Astrocyte (in vitro differentiated cells and primary cell): ENCODE measurements around the gene SBNO2. TPM values are rescaled to one million over a fixed set of nuclear protein-coding genes. Genes with fewer than 3 reads are reported as not detected.

ENCODE experiments used
- DNase-seq: peaks from one replicate; pipeline ENCODE4 v3.0.0-alpha.2; 2010; ENCODE audit warnings: low read depth
- FAIRE-seq: peaks from 2 replicates; lab custom pipeline; 2011; peaks lifted over from hg19 to GRCh38; lab: Jason Lieb, UNC
- H2AFZ ChIP-seq: 2 replicates; pipeline ENCODE4 v1.6.0; 2012; ENCODE audit warnings: low read depth, low read length, inconsistent platforms
- H3K27ac ChIP-seq: 2 replicates; pipeline ENCODE4 v1.5.1; 2011; ENCODE audit warnings: low read depth, low read length, inconsistent platforms
- H3K27me3 ChIP-seq: 2 replicates; pipeline ENCODE4 v1.6.0; 2011; ENCODE audit warnings: low read length, inconsistent platforms; ENCODE audit not compliant: insufficient read depth
- H3K36me3 ChIP-seq: 2 replicates; pipeline ENCODE4 v1.5.1; 2011; ENCODE audit warnings: low read length, inconsistent platforms; ENCODE audit not compliant: insufficient read depth
- H3K4me1 ChIP-seq: 2 replicates; pipeline ENCODE4 v1.5.1; 2011; ENCODE audit warnings: low read length, inconsistent platforms; ENCODE audit not compliant: insufficient read depth
- H3K4me2 ChIP-seq: 2 replicates; pipeline ENCODE4 v1.6.0; 2012; ENCODE audit warnings: low read length, inconsistent platforms
- H3K4me3 ChIP-seq: 2 replicates; pipeline ENCODE4 v1.5.1; 2011; ENCODE audit warnings: low read depth, mild to moderate bottlenecking, low read length, inconsistent platforms; ENCODE audit not compliant: insufficient read depth
- H3K79me2 ChIP-seq: 2 replicates; pipeline ENCODE4 v1.6.0; 2012; ENCODE audit warnings: mild to moderate bottlenecking, low read length, inconsistent platforms; ENCODE audit not compliant: insufficient read depth
- H3K9ac ChIP-seq: 2 replicates; pipeline ENCODE4 v1.6.0; 2012; ENCODE audit warnings: mild to moderate bottlenecking, low read length, inconsistent platforms
- H3K9me3 ChIP-seq: 2 replicates; pipeline ENCODE4 v1.5.1; 2012; ENCODE audit warnings: low read depth, mild to moderate bottlenecking, low read length, inconsistent platforms; ENCODE audit not compliant: insufficient read depth
- H4K20me1 ChIP-seq: 2 replicates; pipeline ENCODE4 v1.6.0; 2012; ENCODE audit warnings: low read length, inconsistent platforms; ENCODE audit not compliant: insufficient read depth
- H3K27ac Mint-ChIP-seq: one replicate; pipeline ENCODE4 v1.8.0; 2021; ENCODE audit warnings: mild to moderate bottlenecking, mixed read lengths; ENCODE audit not compliant: unreplicated experiment
- H3K27me3 Mint-ChIP-seq: one replicate; pipeline ENCODE4 v1.8.0; 2021; ENCODE audit warnings: low read depth, mixed read lengths; ENCODE audit not compliant: unreplicated experiment
- H3K36me3 Mint-ChIP-seq: one replicate; pipeline ENCODE4 v1.8.0; 2021; ENCODE audit warnings: low read depth, mixed read lengths; ENCODE audit not compliant: unreplicated experiment
- H3K4me1 Mint-ChIP-seq: one replicate; pipeline ENCODE4 v1.8.0; 2021; ENCODE audit warnings: low read depth, mixed read lengths; ENCODE audit not compliant: unreplicated experiment
- H3K4me3 Mint-ChIP-seq: one replicate; pipeline ENCODE4 v1.8.0; 2021; ENCODE audit warnings: mild to moderate bottlenecking, moderate library complexity, mixed read lengths; ENCODE audit not compliant: unreplicated experiment
- H3K9me3 Mint-ChIP-seq: one replicate; pipeline ENCODE4 v1.8.0; 2021; ENCODE audit warnings: mild to moderate bottlenecking, mixed read lengths; ENCODE audit not compliant: unreplicated experiment
- EZH2 ChIP-seq: IDR thresholded peaks from 2 replicates; pipeline ENCODE4 v1.6.1; 2012; ENCODE audit warnings: mild to moderate bottlenecking, low read length, inconsistent platforms; ENCODE audit not compliant: insufficient read depth
- total RNA-seq: library from RNA; stranded (reverse); gene quantifications from 2 replicates; pipeline ENCODE4 v1.2.1, GENCODE V29; 2021
- TF ChIP-seq, protein P1 (sequence below): IDR thresholded peaks from 2 replicates; pipeline ENCODE4 v1.5.1; 2011; ENCODE audit warnings: low read depth, mild to moderate bottlenecking, inconsistent platforms, low read length, moderate library complexity; ENCODE audit not compliant: insufficient read depth

SBNO2 gene
- total RNA-seq, 1 donor from 2014 or later, result 39.3 TPM

DNA sequence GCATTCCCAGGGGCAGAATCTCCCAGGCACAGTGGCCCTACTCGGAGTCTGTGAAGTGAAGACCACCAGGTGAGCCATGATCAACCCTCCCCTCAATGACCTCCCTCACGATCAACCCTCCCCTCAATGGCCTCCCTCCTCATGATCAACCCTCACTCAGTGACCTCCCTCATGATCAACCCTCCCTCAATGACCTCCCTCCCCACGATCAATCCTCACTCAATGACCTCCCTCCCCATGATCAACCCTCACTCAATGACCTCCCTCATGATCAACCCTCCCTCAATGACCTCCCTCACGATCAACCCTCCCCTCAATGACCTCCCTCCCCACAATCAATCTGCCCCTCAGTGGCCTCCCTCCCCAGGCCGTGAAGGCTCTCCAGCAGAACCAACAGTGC lies 32.1 kb downstream of the SBNO2 start:
- H3K9me3 Mint-ChIP-seq, result no peaks in the 10 kb centered on the region

DNA sequence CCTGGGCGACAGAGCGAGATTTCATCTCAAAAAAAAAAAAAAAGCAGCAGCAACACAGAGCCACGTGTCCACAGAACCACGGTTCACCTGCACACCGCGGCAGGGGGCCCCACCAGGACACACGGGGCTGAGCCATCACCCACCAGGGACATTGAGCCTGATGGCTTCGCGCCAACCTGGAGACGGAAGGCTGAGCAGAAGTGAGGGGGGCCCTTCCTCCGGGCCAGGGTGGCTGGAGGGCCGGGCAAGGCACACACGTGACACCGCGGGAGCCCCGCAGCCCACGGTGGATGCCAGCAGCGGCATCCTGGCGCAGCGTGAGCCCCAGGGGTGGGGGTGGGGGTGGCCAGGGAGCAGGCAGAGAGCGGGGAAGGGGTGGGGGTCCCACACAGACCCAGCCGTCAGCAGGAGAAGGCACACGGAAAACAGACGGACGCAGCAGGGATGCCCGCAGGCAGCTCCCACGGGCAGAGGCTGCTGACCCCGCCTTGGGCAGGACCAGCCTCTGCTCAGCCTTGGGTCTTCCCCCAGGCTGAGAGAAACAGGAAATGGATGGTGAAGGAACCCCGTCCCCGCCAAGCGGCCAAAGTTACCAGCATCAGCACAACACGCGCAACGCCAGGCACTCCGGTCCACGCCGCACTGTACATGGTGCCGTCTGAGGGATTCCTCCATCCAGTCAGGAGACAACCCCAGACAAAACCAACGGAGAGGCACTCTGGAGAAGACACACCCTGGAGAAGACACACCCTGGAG lies 33.6 kb downstream of the SBNO2 start:
- Histone ChIP-seq H3K4me3 (no peak overlapping the region), H3K27me3 (no peaks in the 10 kb centered on the region), H4K20me1 (peaks cover 35% of the 10 kb centered on the region), H3K4me1 (no peaks in the 10 kb centered on the region), H3K9me3 (no peaks in the 10 kb centered on the region), H3K79me2 (no peaks in the 10 kb centered on the region), H2AFZ (no peak overlapping the region), H3K27ac (no peak overlapping the region), H3K36me3 (peaks cover 3% of the 10 kb centered on the region), H3K4me2 (no peak overlapping the region), H3K9ac (no peak overlapping the region)
- H3K9me3 Mint-ChIP-seq, result no peaks in the 10 kb centered on the region
- no peak for TF ChIP-seq EZH2
- TF ChIP-seq, protein P1, sequence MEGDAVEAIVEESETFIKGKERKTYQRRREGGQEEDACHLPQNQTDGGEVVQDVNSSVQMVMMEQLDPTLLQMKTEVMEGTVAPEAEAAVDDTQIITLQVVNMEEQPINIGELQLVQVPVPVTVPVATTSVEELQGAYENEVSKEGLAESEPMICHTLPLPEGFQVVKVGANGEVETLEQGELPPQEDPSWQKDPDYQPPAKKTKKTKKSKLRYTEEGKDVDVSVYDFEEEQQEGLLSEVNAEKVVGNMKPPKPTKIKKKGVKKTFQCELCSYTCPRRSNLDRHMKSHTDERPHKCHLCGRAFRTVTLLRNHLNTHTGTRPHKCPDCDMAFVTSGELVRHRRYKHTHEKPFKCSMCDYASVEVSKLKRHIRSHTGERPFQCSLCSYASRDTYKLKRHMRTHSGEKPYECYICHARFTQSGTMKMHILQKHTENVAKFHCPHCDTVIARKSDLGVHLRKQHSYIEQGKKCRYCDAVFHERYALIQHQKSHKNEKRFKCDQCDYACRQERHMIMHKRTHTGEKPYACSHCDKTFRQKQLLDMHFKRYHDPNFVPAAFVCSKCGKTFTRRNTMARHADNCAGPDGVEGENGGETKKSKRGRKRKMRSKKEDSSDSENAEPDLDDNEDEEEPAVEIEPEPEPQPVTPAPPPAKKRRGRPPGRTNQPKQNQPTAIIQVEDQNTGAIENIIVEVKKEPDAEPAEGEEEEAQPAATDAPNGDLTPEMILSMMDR, result no peak
- no peaks in the 10 kb centered on the region for H3K27me3 Mint-ChIP-seq
- peaks cover 2% of the 10 kb centered on the region for H3K4me1 Mint-ChIP-seq
- FAIRE-seq, result no peak
- DNase-seq, result no peak
- H3K27ac Mint-ChIP-seq, result no peak overlapping the region
- no peak overlapping the region for H3K4me3 Mint-ChIP-seq
- peaks cover 29% of the 10 kb centered on the region for H3K36me3 Mint-ChIP-seq

More for the DNA sequence above, 32.1 kb downstream of the SBNO2 start:
- no peaks in the 10 kb centered on the region for H3K79me2 ChIP-seq
- no peak overlapping the region for H2AFZ ChIP-seq
- H3K9ac ChIP-seq, result no peak overlapping the region
- no peaks in the 10 kb centered on the region for H3K4me1 ChIP-seq
- no peak overlapping the region for H3K27ac ChIP-seq
- peaks cover 3% of the 10 kb centered on the region for H3K36me3 ChIP-seq
- Mint-ChIP-seq H3K4me1 (no peaks in the 10 kb centered on the region), H3K4me3 (no peak overlapping the region), H3K27me3 (no peaks in the 10 kb centered on the region), H3K36me3 (peaks cover 28% of the 10 kb centered on the region), H3K27ac (no peak overlapping the region)
- no peak overlapping the region for H3K4me3 ChIP-seq
- TF ChIP-seq EZH2, result no peak
- TF ChIP-seq, protein P1, result no peak
- no peaks in the 10 kb centered on the region for H3K27me3 ChIP-seq
- peaks cover 29% of the 10 kb centered on the region for H4K20me1 ChIP-seq
- DNase-seq (no peak), FAIRE-seq (peak; percentile 89)
- H3K9me3 ChIP-seq, result no peaks in the 10 kb centered on the region
- H3K4me2 ChIP-seq, result no peak overlapping the region

DNA sequence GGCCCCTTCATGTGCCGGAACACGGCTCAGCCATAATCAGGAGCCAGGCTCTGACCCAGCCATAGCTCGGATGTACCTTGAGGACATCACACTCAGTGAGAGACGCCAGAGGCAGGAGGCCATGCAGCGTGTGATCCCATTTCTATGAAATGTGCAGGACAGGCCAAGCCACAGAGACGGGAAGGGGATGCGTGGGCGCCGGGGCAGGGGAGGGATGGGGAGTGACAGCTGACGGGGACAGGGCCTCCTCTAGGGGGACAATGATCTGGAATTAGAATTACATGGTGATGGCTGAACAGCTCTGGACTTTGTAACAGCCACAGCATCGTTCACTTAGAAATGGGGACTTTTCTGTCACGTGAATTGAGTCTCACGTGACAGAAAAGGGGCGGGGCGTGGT lies 34.9 kb downstream of the SBNO2 start:
- Mint-ChIP-seq H3K4me1 (peaks cover 5% of the 10 kb centered on the region), H3K4me3 (no peak overlapping the region), H3K36me3 (peaks cover 28% of the 10 kb centered on the region), H3K27me3 (no peaks in the 10 kb centered on the region), H3K27ac (no peak overlapping the region), H3K9me3 (no peaks in the 10 kb centered on the region)
- TF ChIP-seq, protein P1, result no peak
- TF ChIP-seq EZH2, result no peak
- no peak overlapping the region for H2AFZ ChIP-seq
- H3K9me3 ChIP-seq, result no peaks in the 10 kb centered on the region
- no peak for FAIRE-seq
- peaks cover 29% of the 10 kb centered on the region for H4K20me1 ChIP-seq
- no peak overlapping the region for H3K27ac ChIP-seq
- no peaks in the 10 kb centered on the region for H3K4me1 ChIP-seq
- peaks cover 4% of the 10 kb centered on the region for H3K79me2 ChIP-seq
- H3K9ac ChIP-seq, result no peak overlapping the region
- no peak overlapping the region for H3K4me2 ChIP-seq
- no peaks in the 10 kb centered on the region for H3K27me3 ChIP-seq
- H3K4me3 ChIP-seq, result no peak overlapping the region
- H3K36me3 ChIP-seq, result peaks cover 3% of the 10 kb centered on the region
- no peak for DNase-seq
